ENCODE data around the gene GPR33. TPM values are rescaled to one million over a fixed set of nuclear protein-coding genes. Genes with fewer than 3 reads are reported as not detected.

Gene GPR33
- total RNA-seq: not detected in 2 replicates

- no peak for TF ChIP-seq CTCF (IDR thresholded peaks at IDR 0.05; ENCODE audit: insufficient read depth, low read length, poor library complexity, severe bottlenecking)
- no peak for DNase-seq (ENCODE audit: low read depth)
- no peaks in the 10 kb centered on the region for H3K36me3 ChIP-seq (ENCODE audit: control insufficient read depth, insufficient read depth, low read length)
- H3K4me3 ChIP-seq (ENCODE audit: low read depth, low read length): no peak within 1 kb of the TSS
- H3K27me3 ChIP-seq (ENCODE audit: control insufficient read depth, insufficient read depth, low read length): no peaks in the 10 kb centered on the region
Measured at GRCh38 chr14:31487886-31488285, at the start of gene GPR33. Gene GPR33 (minus strand): TSS chr14:31488039. CDS start chr14:31483965, 4,074 bp downstream.

GRCh38 chr14:31536201-31536960 is 48.5 kb upstream of the GPR33 start:
- Histone ChIP-seq H3K27me3 (ENCODE audit: control insufficient read depth, insufficient read depth, low read length) (no peaks in the 10 kb centered on the region), H3K36me3 (ENCODE audit: control insufficient read depth, insufficient read depth, low read length) (no peaks in the 10 kb centered on the region), H3K4me3 (ENCODE audit: low read depth, low read length) (no peak overlapping the region)
- DNase-seq (ENCODE audit: low read depth): no peak
- no peak for TF ChIP-seq CTCF (IDR thresholded peaks at IDR 0.05; ENCODE audit: insufficient read depth, low read length, poor library complexity, severe bottlenecking)

GRCh38 chr14:31530136-31530535 is 42.3 kb upstream of the GPR33 start:
- no peaks in the 10 kb centered on the region for H3K36me3 ChIP-seq (ENCODE audit: control insufficient read depth, insufficient read depth, low read length)
- DNase-seq (ENCODE audit: low read depth): no peak
- TF ChIP-seq CTCF (IDR thresholded peaks at IDR 0.05; ENCODE audit: insufficient read depth, low read length, poor library complexity, severe bottlenecking): no peak
- no peak overlapping the region for H3K4me3 ChIP-seq (ENCODE audit: low read depth, low read length)
- no peaks in the 10 kb centered on the region for H3K27me3 ChIP-seq (ENCODE audit: control insufficient read depth, insufficient read depth, low read length)

GRCh38 chr14:31529053-31529452 is 41.2 kb upstream of the GPR33 start:
- Histone ChIP-seq H3K4me3 (ENCODE audit: low read depth, low read length) (no peak overlapping the region), H3K36me3 (ENCODE audit: control insufficient read depth, insufficient read depth, low read length) (no peaks in the 10 kb centered on the region), H3K27me3 (ENCODE audit: control insufficient read depth, insufficient read depth, low read length) (no peaks in the 10 kb centered on the region)
- TF ChIP-seq CTCF (IDR thresholded peaks at IDR 0.05; ENCODE audit: insufficient read depth, low read length, poor library complexity, severe bottlenecking): no peak
- no peak for DNase-seq (ENCODE audit: low read depth)

GRCh38 chr14:31527546-31527945 is 39.7 kb upstream of the GPR33 start:
- Histone ChIP-seq H3K4me3 (ENCODE audit: low read depth, low read length) (no peak overlapping the region), H3K27me3 (ENCODE audit: control insufficient read depth, insufficient read depth, low read length) (no peaks in the 10 kb centered on the region), H3K36me3 (ENCODE audit: control insufficient read depth, insufficient read depth, low read length) (no peaks in the 10 kb centered on the region)
- TF ChIP-seq CTCF (IDR thresholded peaks at IDR 0.05; ENCODE audit: insufficient read depth, low read length, poor library complexity, severe bottlenecking): no peak
- DNase-seq (ENCODE audit: low read depth): no peak

GRCh38 chr14:31527087-31527486 is 39.2 kb upstream of the GPR33 start:
- H3K27me3 ChIP-seq (ENCODE audit: control insufficient read depth, insufficient read depth, low read length): no peaks in the 10 kb centered on the region
- TF ChIP-seq CTCF (IDR thresholded peaks at IDR 0.05; ENCODE audit: insufficient read depth, low read length, poor library complexity, severe bottlenecking): no peak
- H3K36me3 ChIP-seq (ENCODE audit: control insufficient read depth, insufficient read depth, low read length): no peaks in the 10 kb centered on the region
- no peak overlapping the region for H3K4me3 ChIP-seq (ENCODE audit: low read depth, low read length)
- DNase-seq (ENCODE audit: low read depth): no peak

Data from kidney epithelial cell (primary cell).